OCI-LY3 (cell line): ENCODE data around the gene ADORA2A.

Experiments
- H2AFZ ChIP-seq: fragments of 200-600, 300-600 bp; shearing (Covaris generic); 2 replicates; pipeline ENCODE4 v1.6.0; 2014; ENCODE audit warnings: antibody characterized with exemption, low read depth, low read length
- H3K27ac ChIP-seq: fragments of 200-600, 300-600 bp; sonication (generic); 2 replicates; pipeline ENCODE4 v1.5.1; 2014; ENCODE audit warnings: mild to moderate bottlenecking, low read length, moderate library complexity, mixed read lengths
- H3K27me3 ChIP-seq: fragments of 200-600, 300-600 bp; sonication (generic); 2 replicates; pipeline ENCODE4 v1.6.1; 2014; ENCODE audit warnings: low read depth, low read length, mixed read lengths
- H3K36me3 ChIP-seq: fragments of 200-600, 300-600 bp; sonication (generic); replicated peaks from 2 replicates; pipeline ENCODE3; 2014; ENCODE audit warnings: low read depth, low read length, mixed read lengths
- H3K4me1 ChIP-seq: fragments of 300-600, 200-600 bp; sonication (generic); 2 replicates; pipeline ENCODE4 v1.6.1; 2014; ENCODE audit warnings: low read length, mixed read lengths
- H3K4me2 ChIP-seq: fragments of 200-600, 300-600 bp; sonication (generic); 2 replicates; pipeline ENCODE4 v1.6.1; 2014; ENCODE audit warnings: low read length, mixed read lengths
- H3K4me3 ChIP-seq: fragments of 300-600, 200-600 bp; sonication (generic); 2 replicates; pipeline ENCODE4 v1.5.1; 2014; ENCODE audit warnings: antibody characterized with exemption, mild to moderate bottlenecking, low read length, moderate library complexity
- H3K79me2 ChIP-seq: fragments of 300-600, 200-600 bp; shearing (Covaris generic); 2 replicates; pipeline ENCODE4 v1.6.1; 2014; ENCODE audit warnings: mild to moderate bottlenecking, low read length, mixed read lengths
- H3K9ac ChIP-seq: fragments of 300-600, 200-600 bp; shearing (Covaris generic); 2 replicates; pipeline ENCODE4 v1.6.0; 2014; ENCODE audit warnings: mild to moderate bottlenecking, low read length, moderate library complexity
- H3K9me3 ChIP-seq: fragments of 200-600, 300-600 bp; shearing (Covaris generic); 2 replicates; pipeline ENCODE4 v1.6.1; 2014; ENCODE audit warnings: low read length, mixed read lengths; ENCODE audit not compliant: insufficient read depth
- H4K20me1 ChIP-seq: fragments of 200-600, 300-600 bp; sonication (generic); 2 replicates; pipeline ENCODE4 v1.6.1; 2016; ENCODE audit warnings: low read length, mixed read lengths; ENCODE audit not compliant: insufficient read depth
- EZH2phosphoT487 ChIP-seq: fragments of 200-600 bp; shearing (Covaris generic); IDR thresholded peaks from 2 replicates; pipeline ENCODE4 v1.6.1; 2018; ENCODE audit warnings: antibody characterized with exemption, mixed run types, low read depth
- TF ChIP-seq, protein P1 (sequence below): fragments of 200-600, 300-600 bp; sonication (generic); IDR thresholded peaks from 2 replicates; pipeline ENCODE4 v1.5.1; 2014; ENCODE audit warnings: antibody characterized with exemption, low read length, low read depth

ADORA2A gene

DNA sequence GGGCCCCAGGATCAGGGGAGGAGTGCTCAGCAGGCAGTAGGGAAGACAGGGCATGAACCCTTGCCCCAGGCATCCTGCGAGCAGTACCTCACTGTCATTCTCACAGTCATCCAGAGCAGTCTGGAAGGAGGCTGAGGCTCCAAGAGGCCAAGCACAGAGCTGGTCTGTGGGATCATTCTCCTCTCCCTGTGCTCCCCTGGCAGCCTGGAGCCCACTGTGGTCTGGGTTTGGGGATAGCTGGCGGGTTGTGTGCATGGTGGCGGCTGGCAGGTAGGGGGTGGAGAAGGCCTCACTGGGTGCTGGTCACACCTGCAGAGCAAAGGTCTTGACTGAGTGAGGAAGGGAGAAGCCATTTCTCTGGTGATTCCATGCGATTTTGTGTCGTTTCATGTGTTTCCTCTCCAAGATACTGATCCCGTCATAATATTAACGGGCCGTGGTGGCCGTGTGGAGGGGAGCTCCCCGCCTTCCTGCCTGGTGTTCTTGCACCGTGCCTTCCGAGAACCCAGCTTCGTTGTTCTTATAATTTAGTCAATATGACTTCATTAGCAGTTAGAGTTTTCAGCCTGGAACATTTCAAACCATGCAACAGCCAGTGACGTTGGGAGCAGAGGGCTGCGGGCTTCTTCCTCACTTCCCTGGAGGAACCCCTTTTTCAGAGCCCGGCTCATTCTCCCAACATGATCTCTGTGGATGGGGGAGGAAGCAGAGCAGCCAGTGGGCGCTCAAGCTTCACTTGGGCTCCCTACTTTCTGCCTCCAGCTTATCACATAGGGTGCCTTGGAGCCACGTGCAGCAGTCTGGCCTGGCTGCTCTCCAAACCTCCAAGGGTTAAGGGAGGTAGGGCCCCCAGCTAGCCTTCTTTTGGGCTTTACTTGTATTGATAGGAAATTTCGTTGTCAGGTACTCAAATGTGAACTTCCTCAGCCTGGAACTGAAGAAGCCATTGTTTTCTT, 20.8 kb upstream of the ADORA2A start:
- no peak overlapping the region for H3K4me2 ChIP-seq
- H2AFZ ChIP-seq: no peak overlapping the region
- H3K4me1 ChIP-seq: peaks cover 22% of the 10 kb centered on the region

DNA sequence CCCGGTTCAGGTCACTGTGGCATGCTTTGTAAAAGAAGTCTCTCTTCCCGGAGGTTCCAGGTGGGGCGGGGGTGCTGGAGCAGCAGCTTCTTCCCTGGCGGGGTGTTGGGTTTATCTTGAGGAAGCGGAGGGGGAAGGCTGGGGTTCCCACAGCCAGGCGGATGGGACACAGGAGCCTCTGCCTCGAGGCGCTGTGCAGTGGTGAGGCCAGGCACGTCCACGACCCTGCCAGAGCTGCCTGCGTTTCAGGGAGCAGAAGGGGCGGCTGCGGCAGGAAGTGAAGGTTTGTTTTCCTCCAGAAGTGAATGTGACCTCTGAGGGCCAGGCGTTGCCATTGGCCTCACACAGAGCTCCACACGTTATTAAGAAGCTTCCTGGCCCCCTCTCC, 20.1 kb upstream of the ADORA2A start:
- Histone ChIP-seq H3K79me2 (no peaks in the 10 kb centered on the region), H3K9me3 (no peaks in the 10 kb centered on the region), H3K27me3 (no peaks in the 10 kb centered on the region), H3K4me2 (no peak overlapping the region), H3K4me3 (no peak overlapping the region), H4K20me1 (no peaks in the 10 kb centered on the region), H2AFZ (no peak overlapping the region), H3K4me1 (peaks cover 16% of the 10 kb centered on the region), H3K36me3 (peaks cover 15% of the 10 kb centered on the region), H3K27ac (no peak overlapping the region), H3K9ac (no peak overlapping the region)
- TF ChIP-seq, protein P1, sequence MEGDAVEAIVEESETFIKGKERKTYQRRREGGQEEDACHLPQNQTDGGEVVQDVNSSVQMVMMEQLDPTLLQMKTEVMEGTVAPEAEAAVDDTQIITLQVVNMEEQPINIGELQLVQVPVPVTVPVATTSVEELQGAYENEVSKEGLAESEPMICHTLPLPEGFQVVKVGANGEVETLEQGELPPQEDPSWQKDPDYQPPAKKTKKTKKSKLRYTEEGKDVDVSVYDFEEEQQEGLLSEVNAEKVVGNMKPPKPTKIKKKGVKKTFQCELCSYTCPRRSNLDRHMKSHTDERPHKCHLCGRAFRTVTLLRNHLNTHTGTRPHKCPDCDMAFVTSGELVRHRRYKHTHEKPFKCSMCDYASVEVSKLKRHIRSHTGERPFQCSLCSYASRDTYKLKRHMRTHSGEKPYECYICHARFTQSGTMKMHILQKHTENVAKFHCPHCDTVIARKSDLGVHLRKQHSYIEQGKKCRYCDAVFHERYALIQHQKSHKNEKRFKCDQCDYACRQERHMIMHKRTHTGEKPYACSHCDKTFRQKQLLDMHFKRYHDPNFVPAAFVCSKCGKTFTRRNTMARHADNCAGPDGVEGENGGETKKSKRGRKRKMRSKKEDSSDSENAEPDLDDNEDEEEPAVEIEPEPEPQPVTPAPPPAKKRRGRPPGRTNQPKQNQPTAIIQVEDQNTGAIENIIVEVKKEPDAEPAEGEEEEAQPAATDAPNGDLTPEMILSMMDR: no peak
- no peak for TF ChIP-seq EZH2phosphoT487

More for the DNA sequence above, 20.8 kb upstream of the ADORA2A start:
- H3K27ac ChIP-seq: no peak overlapping the region
- TF ChIP-seq EZH2phosphoT487: no peak
- TF ChIP-seq, protein P1: no peak
- no peaks in the 10 kb centered on the region for H3K79me2 ChIP-seq
- H3K4me3 ChIP-seq: no peak overlapping the region
- no peaks in the 10 kb centered on the region for H3K9me3 ChIP-seq
- H3K36me3 ChIP-seq: peaks cover 14% of the 10 kb centered on the region
- H3K9ac ChIP-seq: no peak overlapping the region
- H3K27me3 ChIP-seq: no peaks in the 10 kb centered on the region
- no peaks in the 10 kb centered on the region for H4K20me1 ChIP-seq

DNA sequence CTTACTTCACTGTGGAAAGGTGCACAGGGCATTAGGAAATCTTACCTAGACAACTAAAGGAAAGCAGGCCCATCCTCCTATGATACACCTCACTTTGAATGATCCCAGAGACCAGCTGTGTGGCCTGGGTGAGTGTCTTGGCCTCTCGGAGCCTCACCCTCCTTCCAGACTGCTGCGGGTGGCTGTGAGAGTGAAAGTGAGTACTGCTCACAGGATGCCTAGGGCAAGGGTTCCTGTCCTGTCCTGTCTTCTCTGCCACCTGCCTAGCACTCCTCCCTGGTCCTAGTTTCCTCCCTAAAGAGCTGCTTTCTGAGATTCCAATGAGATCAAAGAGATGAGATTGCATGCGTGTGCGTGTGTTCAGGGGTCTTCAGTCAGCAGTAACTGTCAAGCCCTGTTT, 19.5 kb upstream of the ADORA2A start:
- no peak for TF ChIP-seq EZH2phosphoT487
- TF ChIP-seq, protein P1: no peak
- peaks cover 10% of the 10 kb centered on the region for H3K4me1 ChIP-seq
- H3K27ac ChIP-seq: no peak overlapping the region
- H3K36me3 ChIP-seq: peaks cover 18% of the 10 kb centered on the region
- no peak overlapping the region for H3K4me2 ChIP-seq
- no peaks in the 10 kb centered on the region for H3K79me2 ChIP-seq
- no peaks in the 10 kb centered on the region for H3K27me3 ChIP-seq
- H3K9ac ChIP-seq: no peak overlapping the region
- H2AFZ ChIP-seq: no peak overlapping the region
- no peaks in the 10 kb centered on the region for H3K9me3 ChIP-seq
- H3K4me3 ChIP-seq: no peak overlapping the region
- H4K20me1 ChIP-seq: no peaks in the 10 kb centered on the region

DNA sequence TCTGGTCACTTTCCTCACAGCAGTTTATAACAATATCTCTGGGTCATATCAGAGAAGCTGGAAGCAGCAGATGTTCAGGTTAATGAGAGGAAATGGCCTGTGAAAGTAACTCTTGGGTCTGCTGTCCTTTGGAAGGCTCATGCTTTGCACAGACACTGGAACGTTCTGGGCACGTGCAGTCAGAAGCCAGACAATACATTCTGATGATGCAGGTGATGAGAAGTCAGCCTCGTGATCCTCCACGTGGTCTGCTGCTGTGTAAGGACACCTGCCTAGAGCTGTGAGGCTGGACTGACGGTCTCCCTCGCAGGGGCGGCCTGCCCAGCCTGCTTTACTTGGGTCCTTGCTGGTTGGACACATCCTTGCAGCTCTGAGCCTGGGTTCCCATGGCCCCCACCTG, 18.8 kb upstream of the ADORA2A start:
- Histone ChIP-seq H4K20me1 (no peaks in the 10 kb centered on the region), H3K9me3 (no peaks in the 10 kb centered on the region), H3K27me3 (no peaks in the 10 kb centered on the region), H3K27ac (no peak overlapping the region), H2AFZ (no peak overlapping the region), H3K4me2 (no peak overlapping the region), H3K9ac (no peak overlapping the region), H3K79me2 (no peaks in the 10 kb centered on the region), H3K4me1 (peaks cover 2% of the 10 kb centered on the region), H3K36me3 (peaks cover 18% of the 10 kb centered on the region), H3K4me3 (no peak overlapping the region)
- TF ChIP-seq, protein P1: no peak
- no peak for TF ChIP-seq EZH2phosphoT487
